ENCODE data around the gene DCLK1.

Gene DCLK1

GRCh38 chr13:35810321-35810720 lies 320.9 kb downstream of the DCLK1 start:
- H3K4me3 ChIP-seq (ENCODE audit: low read depth in 1 of 2, low read length in 2 of 2), result no peak overlapping the region
- no peaks in the 10 kb centered on the region for H3K9me3 ChIP-seq (ENCODE audit: control insufficient read depth in 1 of 2, low read length in 2 of 2)
- H3K27me3 ChIP-seq (ENCODE audit: control insufficient read depth in 1 of 2, insufficient read depth in 2 of 2, low read length in 2 of 2), result no peaks in the 10 kb centered on the region
- no peak overlapping the region for H3K27ac ChIP-seq (ENCODE audit: low read depth, low read length)
- H3K4me1 ChIP-seq (ENCODE audit: control insufficient read depth in 1 of 2, insufficient read depth in 2 of 2, low read length in 2 of 2), result no peaks in the 10 kb centered on the region
- H3K9ac ChIP-seq (ENCODE audit: low read depth in 1 of 2, low read length in 2 of 2), result no peak overlapping the region
- H3K36me3 ChIP-seq (ENCODE audit: control insufficient read depth in 1 of 2, insufficient read depth in 2 of 2, low read length in 2 of 2), result no peaks in the 10 kb centered on the region

DNA sequence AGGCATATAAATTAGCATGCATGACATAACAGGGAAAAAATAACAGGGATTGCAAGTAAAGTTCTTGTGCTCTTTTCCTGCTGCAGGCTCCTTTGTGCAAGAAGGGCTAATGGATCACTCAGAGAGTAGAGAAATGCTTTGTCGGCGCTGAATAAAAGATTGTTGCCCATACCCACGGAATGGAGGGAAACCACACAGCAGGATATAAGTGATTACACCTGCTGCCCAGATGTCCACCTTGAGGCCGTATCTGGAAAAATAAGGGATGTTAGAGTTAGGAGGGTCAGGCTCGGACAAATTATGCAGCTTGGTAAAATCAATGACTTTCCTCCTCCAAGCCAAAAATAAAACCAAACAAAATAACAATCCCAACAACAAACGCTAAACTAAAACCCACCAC lies 322.3 kb downstream of the DCLK1 start:
- H3K4me3 ChIP-seq (ENCODE audit: low read depth in 1 of 2, low read length in 2 of 2), result no peak overlapping the region
- no peak overlapping the region for H3K27ac ChIP-seq (ENCODE audit: low read depth, low read length)
- no peaks in the 10 kb centered on the region for H3K36me3 ChIP-seq (ENCODE audit: control insufficient read depth in 1 of 2, insufficient read depth in 2 of 2, low read length in 2 of 2)
- no peaks in the 10 kb centered on the region for H3K4me1 ChIP-seq (ENCODE audit: control insufficient read depth in 1 of 2, insufficient read depth in 2 of 2, low read length in 2 of 2)
- no peak overlapping the region for H3K9ac ChIP-seq (ENCODE audit: low read depth in 1 of 2, low read length in 2 of 2)
- H3K9me3 ChIP-seq (ENCODE audit: control insufficient read depth in 1 of 2, low read length in 2 of 2), result no peaks in the 10 kb centered on the region
- H3K27me3 ChIP-seq (ENCODE audit: control insufficient read depth in 1 of 2, insufficient read depth in 2 of 2, low read length in 2 of 2), result no peaks in the 10 kb centered on the region

DNA sequence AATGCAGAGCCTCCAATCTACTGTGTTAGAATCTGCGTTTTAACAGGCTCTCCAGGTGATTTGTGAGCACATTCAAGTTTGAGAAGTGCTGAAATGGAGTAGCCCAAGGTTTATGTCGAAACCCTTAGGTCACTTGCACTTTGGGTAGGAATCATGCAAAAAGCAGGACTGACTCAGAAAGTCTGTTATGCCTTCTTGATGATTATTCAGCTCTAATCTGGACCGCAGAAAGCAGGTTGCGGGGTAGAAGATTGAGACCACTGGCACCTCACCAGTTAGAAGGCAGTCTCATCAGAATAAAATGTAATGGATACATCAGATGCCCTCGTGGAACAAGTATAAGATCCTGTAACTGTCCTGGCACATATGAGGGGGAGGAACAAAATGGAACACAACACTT lies 326.3 kb downstream of the DCLK1 start:
- H3K27ac ChIP-seq (ENCODE audit: low read depth, low read length), result no peak overlapping the region
- no peaks in the 10 kb centered on the region for H3K9me3 ChIP-seq (ENCODE audit: control insufficient read depth in 1 of 2, low read length in 2 of 2)
- H3K27me3 ChIP-seq (ENCODE audit: control insufficient read depth in 1 of 2, insufficient read depth in 2 of 2, low read length in 2 of 2), result no peaks in the 10 kb centered on the region
- H3K36me3 ChIP-seq (ENCODE audit: control insufficient read depth in 1 of 2, insufficient read depth in 2 of 2, low read length in 2 of 2), result no peaks in the 10 kb centered on the region
- no peak overlapping the region for H3K9ac ChIP-seq (ENCODE audit: low read depth in 1 of 2, low read length in 2 of 2)
- H3K4me3 ChIP-seq (ENCODE audit: low read depth in 1 of 2, low read length in 2 of 2), result no peak overlapping the region
- no peaks in the 10 kb centered on the region for H3K4me1 ChIP-seq (ENCODE audit: control insufficient read depth in 1 of 2, insufficient read depth in 2 of 2, low read length in 2 of 2)

- H3K4me1 ChIP-seq (ENCODE audit: control insufficient read depth in 1 of 2, insufficient read depth in 2 of 2, low read length in 2 of 2), result no peaks in the 10 kb centered on the region
- H3K27ac ChIP-seq (ENCODE audit: low read depth, low read length), result no peak overlapping the region
- H3K36me3 ChIP-seq (ENCODE audit: control insufficient read depth in 1 of 2, insufficient read depth in 2 of 2, low read length in 2 of 2), result no peaks in the 10 kb centered on the region
- no peak overlapping the region for H3K9ac ChIP-seq (ENCODE audit: low read depth in 1 of 2, low read length in 2 of 2)
- no peak overlapping the region for H3K4me3 ChIP-seq (ENCODE audit: low read depth in 1 of 2, low read length in 2 of 2)
- H3K27me3 ChIP-seq (ENCODE audit: control insufficient read depth in 1 of 2, insufficient read depth in 2 of 2, low read length in 2 of 2), result no peaks in the 10 kb centered on the region
- H3K9me3 ChIP-seq (ENCODE audit: control insufficient read depth in 1 of 2, low read length in 2 of 2), result no peaks in the 10 kb centered on the region
Measured at GRCh38 chr13:35797991-35798390, 333.2 kb downstream of the DCLK1 start.

DNA sequence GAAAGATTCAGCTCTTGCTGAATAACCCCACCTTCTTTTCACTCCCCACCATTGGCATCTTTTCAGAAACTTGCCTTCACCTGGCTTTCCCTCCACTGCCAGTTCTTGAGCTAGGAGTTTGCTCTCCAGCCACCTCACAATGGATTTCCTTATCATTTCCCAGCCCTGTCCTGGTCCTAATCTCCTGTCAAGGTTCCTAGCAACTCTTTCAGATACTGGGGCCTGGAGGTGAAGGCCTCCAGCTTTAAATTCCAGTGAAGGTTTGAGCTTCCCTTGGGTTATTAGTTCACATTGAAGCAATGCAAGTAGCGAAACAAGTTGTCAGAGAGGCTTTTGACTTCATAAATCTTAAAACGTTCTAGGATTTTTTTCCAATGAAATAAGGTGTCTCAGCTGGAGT lies 333.9 kb downstream of the DCLK1 start:
- H3K27me3 ChIP-seq (ENCODE audit: control insufficient read depth in 1 of 2, insufficient read depth in 2 of 2, low read length in 2 of 2), result no peaks in the 10 kb centered on the region
- H3K4me3 ChIP-seq (ENCODE audit: low read depth in 1 of 2, low read length in 2 of 2), result no peak overlapping the region
- H3K4me1 ChIP-seq (ENCODE audit: control insufficient read depth in 1 of 2, insufficient read depth in 2 of 2, low read length in 2 of 2), result no peaks in the 10 kb centered on the region
- H3K27ac ChIP-seq (ENCODE audit: low read depth, low read length), result no peak overlapping the region
- no peaks in the 10 kb centered on the region for H3K9me3 ChIP-seq (ENCODE audit: control insufficient read depth in 1 of 2, low read length in 2 of 2)
- no peaks in the 10 kb centered on the region for H3K36me3 ChIP-seq (ENCODE audit: control insufficient read depth in 1 of 2, insufficient read depth in 2 of 2, low read length in 2 of 2)
- no peak overlapping the region for H3K9ac ChIP-seq (ENCODE audit: low read depth in 1 of 2, low read length in 2 of 2)

GRCh38 chr13:35796623-35797022 lies 334.6 kb downstream of the DCLK1 start:
- H3K9ac ChIP-seq (ENCODE audit: low read depth in 1 of 2, low read length in 2 of 2), result no peak overlapping the region
- H3K4me1 ChIP-seq (ENCODE audit: control insufficient read depth in 1 of 2, insufficient read depth in 2 of 2, low read length in 2 of 2), result no peaks in the 10 kb centered on the region
- H3K9me3 ChIP-seq (ENCODE audit: control insufficient read depth in 1 of 2, low read length in 2 of 2), result no peaks in the 10 kb centered on the region
- no peak overlapping the region for H3K4me3 ChIP-seq (ENCODE audit: low read depth in 1 of 2, low read length in 2 of 2)
- H3K27me3 ChIP-seq (ENCODE audit: control insufficient read depth in 1 of 2, insufficient read depth in 2 of 2, low read length in 2 of 2), result no peaks in the 10 kb centered on the region
- H3K27ac ChIP-seq (ENCODE audit: low read depth, low read length), result no peak overlapping the region
- H3K36me3 ChIP-seq (ENCODE audit: control insufficient read depth in 1 of 2, insufficient read depth in 2 of 2, low read length in 2 of 2), result no peaks in the 10 kb centered on the region

GRCh38 chr13:35794734-35795389 lies 336.3 kb downstream of the DCLK1 start:
- H3K9ac ChIP-seq (ENCODE audit: low read depth in 1 of 2, low read length in 2 of 2), result no peak overlapping the region
- H3K36me3 ChIP-seq (ENCODE audit: control insufficient read depth in 1 of 2, insufficient read depth in 2 of 2, low read length in 2 of 2), result no peaks in the 10 kb centered on the region
- no peak overlapping the region for H3K27ac ChIP-seq (ENCODE audit: low read depth, low read length)

DNA sequence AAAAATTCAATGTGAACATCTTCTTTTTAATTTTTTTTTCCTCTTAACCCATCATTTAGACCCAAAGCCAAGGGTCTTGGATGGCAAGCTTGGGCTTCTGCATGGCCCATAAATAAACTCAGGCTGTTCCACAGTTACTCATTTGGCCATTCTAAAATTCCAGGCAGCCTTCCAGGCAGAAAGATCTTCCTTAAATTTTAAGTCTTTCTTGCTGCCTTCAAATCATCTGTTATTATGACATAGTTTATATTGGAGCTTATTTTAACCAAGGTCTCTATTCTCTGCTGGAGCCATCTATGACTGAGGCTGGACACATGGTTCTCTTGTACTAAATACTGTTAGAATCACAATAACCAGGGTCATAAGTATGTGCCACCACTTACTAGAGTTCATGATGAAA lies 337.4 kb downstream of the DCLK1 start:
- no peaks in the 10 kb centered on the region for H3K4me1 ChIP-seq (ENCODE audit: control insufficient read depth in 1 of 2, insufficient read depth in 2 of 2, low read length in 2 of 2)
- no peak overlapping the region for H3K4me3 ChIP-seq (ENCODE audit: low read depth in 1 of 2, low read length in 2 of 2)
- no peaks in the 10 kb centered on the region for H3K27me3 ChIP-seq (ENCODE audit: control insufficient read depth in 1 of 2, insufficient read depth in 2 of 2, low read length in 2 of 2)
- no peak overlapping the region for H3K9ac ChIP-seq (ENCODE audit: low read depth in 1 of 2, low read length in 2 of 2)
- H3K27ac ChIP-seq (ENCODE audit: low read depth, low read length), result no peak overlapping the region
- no peaks in the 10 kb centered on the region for H3K9me3 ChIP-seq (ENCODE audit: control insufficient read depth in 1 of 2, low read length in 2 of 2)
- no peaks in the 10 kb centered on the region for H3K36me3 ChIP-seq (ENCODE audit: control insufficient read depth in 1 of 2, insufficient read depth in 2 of 2, low read length in 2 of 2)

More at GRCh38 chr13:35794734-35795389, 336.3 kb downstream of the DCLK1 start:
- H3K9me3 ChIP-seq (ENCODE audit: control insufficient read depth in 1 of 2, low read length in 2 of 2), result no peaks in the 10 kb centered on the region
- H3K4me3 ChIP-seq (ENCODE audit: low read depth in 1 of 2, low read length in 2 of 2), result no peak overlapping the region
- H3K4me1 ChIP-seq (ENCODE audit: control insufficient read depth in 1 of 2, insufficient read depth in 2 of 2, low read length in 2 of 2), result no peaks in the 10 kb centered on the region
- H3K27me3 ChIP-seq (ENCODE audit: control insufficient read depth in 1 of 2, insufficient read depth in 2 of 2, low read length in 2 of 2), result no peaks in the 10 kb centered on the region

DNA sequence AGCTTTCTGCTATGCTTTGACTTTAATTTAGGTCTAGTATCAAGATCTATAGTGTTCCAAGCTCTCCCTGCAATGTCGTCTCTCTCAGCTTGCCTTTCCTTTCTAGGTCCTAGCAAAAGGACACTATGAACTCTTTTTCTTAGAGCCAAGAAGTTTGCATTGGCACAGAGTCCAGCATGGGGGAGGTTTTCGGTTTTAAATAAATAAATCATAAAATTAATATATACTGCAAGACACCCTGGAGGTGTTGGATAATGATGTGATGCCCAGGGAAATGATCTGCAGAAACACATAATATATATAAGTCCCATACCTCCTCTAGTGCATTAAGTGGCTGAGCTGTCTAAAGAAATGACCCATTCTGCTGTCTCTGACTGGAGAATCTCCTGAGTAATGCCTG lies 338.3 kb downstream of the DCLK1 start:
- no peak overlapping the region for H3K9ac ChIP-seq (ENCODE audit: low read depth in 1 of 2, low read length in 2 of 2)
- H3K27ac ChIP-seq (ENCODE audit: low read depth, low read length), result no peak overlapping the region

GRCh38 chr13:35792021-35792420 lies 339.2 kb downstream of the DCLK1 start:
- Histone ChIP-seq H3K27ac (ENCODE audit: low read depth, low read length) (no peak overlapping the region), H3K9ac (ENCODE audit: low read depth in 1 of 2, low read length in 2 of 2) (no peak overlapping the region), H3K36me3 (ENCODE audit: control insufficient read depth in 1 of 2, insufficient read depth in 2 of 2, low read length in 2 of 2) (no peaks in the 10 kb centered on the region), H3K9me3 (ENCODE audit: control insufficient read depth in 1 of 2, low read length in 2 of 2) (no peaks in the 10 kb centered on the region), H3K4me1 (ENCODE audit: control insufficient read depth in 1 of 2, insufficient read depth in 2 of 2, low read length in 2 of 2) (no peaks in the 10 kb centered on the region), H3K4me3 (ENCODE audit: low read depth in 1 of 2, low read length in 2 of 2) (no peak overlapping the region), H3K27me3 (ENCODE audit: control insufficient read depth in 1 of 2, insufficient read depth in 2 of 2, low read length in 2 of 2) (no peaks in the 10 kb centered on the region)

More for the DNA sequence above, 338.3 kb downstream of the DCLK1 start:
- Histone ChIP-seq H3K36me3 (ENCODE audit: control insufficient read depth in 1 of 2, insufficient read depth in 2 of 2, low read length in 2 of 2) (no peaks in the 10 kb centered on the region), H3K4me1 (ENCODE audit: control insufficient read depth in 1 of 2, insufficient read depth in 2 of 2, low read length in 2 of 2) (no peaks in the 10 kb centered on the region), H3K4me3 (ENCODE audit: low read depth in 1 of 2, low read length in 2 of 2) (no peak overlapping the region), H3K27me3 (ENCODE audit: control insufficient read depth in 1 of 2, insufficient read depth in 2 of 2, low read length in 2 of 2) (no peaks in the 10 kb centered on the region), H3K9me3 (ENCODE audit: control insufficient read depth in 1 of 2, low read length in 2 of 2) (no peaks in the 10 kb centered on the region)
